GM12873 (cell line): ENCODE results near the gene KCNC3.
A peak's percentile ranks its signal among the peaks of the same experiment; 100 is the strongest.

Experiments
- TF ChIP-seq, protein P1 (sequence below): IDR thresholded peaks from 2 replicates; pipeline ENCODE4 v1.5.1; 2012; ENCODE audit warnings: low read depth, mild to moderate bottlenecking, moderate library complexity, low read length, control low read depth; ENCODE audit not compliant: insufficient read depth; ENCODE audit errors: missing control alignments

Gene KCNC3

DNA sequence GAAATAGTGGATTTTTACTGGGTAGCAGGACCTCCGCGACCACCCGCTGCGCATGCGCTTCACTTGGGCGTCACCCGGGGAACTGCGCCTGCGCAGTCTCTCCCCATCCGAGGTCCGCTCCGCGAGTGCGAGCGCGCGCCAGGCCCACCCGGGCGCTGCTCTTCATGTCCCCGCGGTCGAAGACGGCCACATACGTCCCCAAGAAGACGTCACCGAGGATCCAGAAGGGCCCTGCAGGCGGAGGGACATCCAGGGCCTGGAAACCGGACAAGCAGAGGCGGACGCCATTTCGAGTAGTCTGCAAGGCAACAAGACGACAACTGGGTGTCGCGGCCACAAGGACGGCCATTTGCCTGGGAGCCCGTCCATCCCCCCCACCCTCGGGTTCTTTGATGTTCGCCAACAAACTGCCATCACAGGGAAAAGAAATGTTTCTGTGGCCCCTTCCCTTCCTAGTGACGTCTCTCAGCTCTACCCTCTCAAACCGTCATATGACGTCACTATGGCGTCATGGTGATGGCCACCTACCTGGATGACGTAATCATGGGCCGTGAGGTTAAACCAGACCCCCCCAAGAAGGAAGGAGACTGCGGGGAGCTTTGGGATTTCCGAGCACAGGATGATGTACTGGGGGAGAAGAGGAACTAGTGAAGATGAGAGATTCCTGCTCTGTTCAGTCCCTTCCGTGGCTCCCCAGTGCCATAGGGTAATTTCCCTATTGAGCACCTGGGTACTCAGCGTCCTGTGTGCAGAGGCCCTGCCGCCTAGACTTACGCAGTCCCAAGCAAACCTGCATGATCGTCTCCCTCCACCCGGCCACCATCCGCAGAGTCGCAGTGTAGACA is 29.5 kb upstream of the KCNC3 start:
- TF ChIP-seq, protein P1, sequence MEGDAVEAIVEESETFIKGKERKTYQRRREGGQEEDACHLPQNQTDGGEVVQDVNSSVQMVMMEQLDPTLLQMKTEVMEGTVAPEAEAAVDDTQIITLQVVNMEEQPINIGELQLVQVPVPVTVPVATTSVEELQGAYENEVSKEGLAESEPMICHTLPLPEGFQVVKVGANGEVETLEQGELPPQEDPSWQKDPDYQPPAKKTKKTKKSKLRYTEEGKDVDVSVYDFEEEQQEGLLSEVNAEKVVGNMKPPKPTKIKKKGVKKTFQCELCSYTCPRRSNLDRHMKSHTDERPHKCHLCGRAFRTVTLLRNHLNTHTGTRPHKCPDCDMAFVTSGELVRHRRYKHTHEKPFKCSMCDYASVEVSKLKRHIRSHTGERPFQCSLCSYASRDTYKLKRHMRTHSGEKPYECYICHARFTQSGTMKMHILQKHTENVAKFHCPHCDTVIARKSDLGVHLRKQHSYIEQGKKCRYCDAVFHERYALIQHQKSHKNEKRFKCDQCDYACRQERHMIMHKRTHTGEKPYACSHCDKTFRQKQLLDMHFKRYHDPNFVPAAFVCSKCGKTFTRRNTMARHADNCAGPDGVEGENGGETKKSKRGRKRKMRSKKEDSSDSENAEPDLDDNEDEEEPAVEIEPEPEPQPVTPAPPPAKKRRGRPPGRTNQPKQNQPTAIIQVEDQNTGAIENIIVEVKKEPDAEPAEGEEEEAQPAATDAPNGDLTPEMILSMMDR, result no peak

DNA sequence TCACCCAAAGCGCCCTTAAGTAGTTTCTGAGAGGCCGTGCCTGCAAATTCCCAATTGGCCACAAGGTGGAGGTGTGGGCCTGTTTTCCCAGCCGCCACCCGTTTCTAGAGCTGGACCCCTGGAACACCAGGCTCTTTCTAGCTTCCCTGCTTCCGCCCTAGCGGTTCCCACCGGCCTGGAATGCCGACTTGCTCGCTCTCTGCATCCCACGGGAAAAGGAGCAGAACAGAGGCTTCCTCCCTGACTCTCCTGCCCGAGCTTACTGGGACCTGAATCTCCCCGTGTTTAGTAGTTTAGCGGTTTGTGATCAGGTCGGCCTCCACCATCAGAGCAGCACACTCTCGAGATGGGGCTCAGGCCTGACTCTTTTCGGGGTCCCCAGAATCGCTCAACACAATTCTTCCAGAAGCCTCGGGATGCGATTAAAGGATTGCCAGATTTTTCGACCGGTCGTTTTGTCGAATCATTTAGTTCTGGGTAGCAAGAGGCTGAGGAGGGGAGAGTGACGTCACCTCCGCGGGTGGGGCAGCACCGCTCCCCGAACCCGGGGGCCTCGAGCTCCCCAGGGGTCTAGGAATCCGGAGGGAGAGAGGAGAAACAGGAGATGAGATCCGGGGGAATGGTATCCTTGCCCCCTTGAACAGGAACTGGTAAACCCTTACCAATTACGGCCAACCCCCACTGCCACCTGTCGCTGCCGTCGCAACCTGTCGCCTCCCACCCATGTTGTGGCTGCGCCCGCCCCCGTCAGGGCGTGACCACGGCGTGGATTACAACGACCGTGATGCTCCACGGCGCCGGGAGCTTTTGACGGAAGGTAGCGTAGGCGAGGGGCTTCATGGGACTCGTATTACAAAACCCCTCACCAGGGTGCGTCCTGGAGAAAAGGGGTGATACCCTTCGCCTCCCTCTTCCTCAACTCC is 28.3 kb upstream of the KCNC3 start:
- TF ChIP-seq, protein P1, result peak; percentile 86

DNA sequence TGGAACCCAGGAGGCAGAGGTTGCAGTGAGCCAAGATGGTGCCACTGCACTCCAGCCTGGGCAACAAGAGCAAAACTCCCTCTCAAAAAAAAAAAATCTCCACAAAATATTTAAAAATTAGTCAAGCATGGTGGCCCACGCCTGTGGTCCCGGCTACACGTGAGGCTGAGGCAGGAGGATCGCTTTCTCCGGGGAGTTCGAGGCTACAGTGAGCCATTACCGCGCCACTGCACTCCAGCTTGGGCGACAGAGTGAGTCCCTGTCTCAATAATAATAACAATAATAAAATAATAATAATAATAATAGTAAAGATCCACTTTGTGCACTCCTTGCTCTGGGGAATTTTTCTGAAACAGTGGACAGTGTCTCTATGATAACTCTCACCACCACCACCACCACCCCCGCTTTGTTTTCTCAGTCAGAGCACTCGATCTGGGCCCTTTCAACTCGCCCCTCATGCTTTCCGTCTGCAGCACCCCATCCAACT is 27.6 kb upstream of the KCNC3 start:
- TF ChIP-seq, protein P1, result no peak

DNA sequence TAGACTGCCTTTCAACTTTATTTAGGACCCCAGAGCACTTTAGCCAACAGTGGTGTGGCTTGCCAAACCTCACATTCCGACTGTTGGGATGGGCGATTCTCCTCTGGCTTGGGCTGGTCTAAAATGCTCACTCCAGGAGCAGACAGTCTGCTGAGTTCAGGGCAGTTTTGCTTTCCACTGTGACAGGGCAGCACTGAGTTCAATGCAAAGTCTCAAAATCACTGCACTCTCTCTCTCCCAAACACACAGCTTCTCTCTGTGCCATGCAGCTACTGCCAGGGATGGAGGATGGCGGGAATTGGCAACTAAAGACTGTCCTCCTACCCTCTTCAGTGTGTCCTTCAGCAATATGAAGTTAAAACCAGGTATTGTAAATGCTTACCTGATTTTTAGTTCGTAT is 23.1 kb upstream of the KCNC3 start:
- TF ChIP-seq, protein P1, result no peak

DNA sequence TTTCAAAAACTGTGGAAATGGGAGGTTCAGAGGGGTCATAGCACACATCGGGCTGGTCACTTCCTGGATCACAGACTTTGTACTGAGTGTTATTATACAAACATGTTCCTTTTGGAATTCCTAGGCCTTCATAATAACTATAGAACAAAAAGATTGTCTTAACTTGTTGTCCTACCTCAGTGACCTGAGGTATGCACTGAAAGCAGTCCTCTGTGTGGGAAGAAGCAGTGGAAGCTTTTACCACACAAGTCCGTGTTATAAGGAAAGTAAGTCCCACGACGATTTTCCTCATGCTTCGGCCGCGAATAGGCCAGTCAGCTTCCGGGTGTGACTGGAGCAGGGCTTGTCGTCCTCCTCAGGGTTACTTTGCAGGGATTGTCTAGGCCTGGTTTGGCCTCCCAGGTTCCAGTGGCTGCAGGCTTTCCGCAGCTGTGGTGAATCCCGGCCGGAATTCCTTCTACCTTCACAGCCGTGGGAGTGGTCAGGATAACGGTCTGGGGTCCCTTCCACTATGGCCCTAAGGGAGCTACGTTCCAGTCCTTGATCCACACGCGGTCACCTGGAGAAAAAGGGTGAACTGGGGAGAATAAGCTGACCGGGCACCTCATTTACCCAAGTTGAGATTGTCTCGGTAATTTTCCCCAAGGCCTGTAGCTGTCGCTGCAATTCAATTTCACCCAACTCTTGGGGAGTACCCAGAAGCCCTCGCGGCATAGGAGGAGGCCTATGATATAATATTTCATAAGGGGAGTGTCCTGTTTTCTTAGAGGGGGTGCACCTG is 20.3 kb upstream of the KCNC3 start:
- TF ChIP-seq, protein P1, result no peak

DNA sequence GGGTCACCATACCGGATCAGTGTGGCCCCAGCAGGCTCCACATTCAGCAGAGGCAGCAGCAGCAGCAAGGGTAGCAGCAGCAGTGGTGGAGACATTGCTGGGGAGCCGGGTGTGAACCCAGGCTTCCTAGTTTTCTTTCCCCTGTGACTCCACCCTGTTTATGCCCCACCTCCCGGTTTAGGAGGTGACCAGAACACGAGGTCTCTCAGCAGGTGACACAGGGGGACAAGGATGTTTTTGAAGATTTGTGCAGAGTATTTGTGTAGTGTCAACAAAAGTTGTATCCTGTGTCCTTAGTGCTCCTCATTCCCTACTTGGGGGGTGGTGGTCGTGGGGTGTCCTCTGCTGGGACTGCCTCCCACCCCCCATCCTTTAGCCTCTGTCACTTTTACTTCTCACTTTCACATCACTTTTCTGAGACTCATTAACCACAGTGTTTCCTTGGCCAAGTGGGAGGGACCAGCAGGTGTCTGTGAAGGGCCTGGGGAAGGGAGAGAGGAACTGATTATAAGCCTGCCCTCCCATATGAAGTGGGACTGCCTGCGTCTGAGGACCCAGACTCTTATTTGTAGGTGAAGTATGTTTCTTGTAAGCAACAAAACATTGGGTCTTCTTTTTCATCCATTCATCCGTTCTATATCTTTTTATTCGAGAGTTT is 15.6 kb upstream of the KCNC3 start:
- TF ChIP-seq, protein P1, result no peak
